NT2/D1 (cell line): Measurements from ENCODE around the gene PTPRN2.
"Not testable (repeated sequence)": the region's sequence is repeated elsewhere in the genome, so short reads cannot be mapped to it uniquely, and the experiment has no call there.

ENCODE experiments used
- DNase-seq: peaks from one replicate; pipeline ENCODE4 v3.0.0-alpha.2; 2011; ENCODE audit warnings: low read depth, low spot score
- H3K27me3 ChIP-seq: 2 replicates; pipeline ENCODE4 v1.6.0; 2011; ENCODE audit warnings: mild to moderate bottlenecking; ENCODE audit not compliant: insufficient read length, insufficient read depth
- H3K36me3 ChIP-seq: 2 replicates; pipeline ENCODE4 v1.6.1; 2011; ENCODE audit warnings: mild to moderate bottlenecking, low read length, mixed read lengths; ENCODE audit not compliant: insufficient read depth, insufficient read length
- H3K4me1 ChIP-seq: 2 replicates; pipeline ENCODE4 v1.5.1; 2011; ENCODE audit not compliant: insufficient read depth, insufficient read length
- H3K4me3 ChIP-seq: 2 replicates; pipeline ENCODE4 v1.5.1; 2011; ENCODE audit warnings: low read depth; ENCODE audit not compliant: insufficient read length
- H3K9ac ChIP-seq: 2 replicates; pipeline ENCODE4 v1.6.0; 2011; ENCODE audit warnings: low read depth; ENCODE audit not compliant: insufficient read length
- H3K9me3 ChIP-seq: 2 replicates; pipeline ENCODE4 v1.5.1; 2011; ENCODE audit warnings: mild to moderate bottlenecking, low read length; ENCODE audit not compliant: insufficient read depth
- SUZ12 ChIP-seq: IDR thresholded peaks from 2 replicates; pipeline ENCODE4 v1.6.1; 2011; ENCODE audit not compliant: insufficient read length, insufficient read depth; ENCODE audit errors: extremely low read depth
- YY1 ChIP-seq: IDR thresholded peaks from 2 replicates; pipeline ENCODE4 v1.6.1; 2011; ENCODE audit not compliant: insufficient read length, insufficient read depth
- ZNF274 ChIP-seq: IDR thresholded peaks from 2 replicates; pipeline ENCODE4 v1.6.1; 2011; ENCODE audit warnings: mild to moderate bottlenecking, low read depth, low read length

PTPRN2 gene

DNA sequence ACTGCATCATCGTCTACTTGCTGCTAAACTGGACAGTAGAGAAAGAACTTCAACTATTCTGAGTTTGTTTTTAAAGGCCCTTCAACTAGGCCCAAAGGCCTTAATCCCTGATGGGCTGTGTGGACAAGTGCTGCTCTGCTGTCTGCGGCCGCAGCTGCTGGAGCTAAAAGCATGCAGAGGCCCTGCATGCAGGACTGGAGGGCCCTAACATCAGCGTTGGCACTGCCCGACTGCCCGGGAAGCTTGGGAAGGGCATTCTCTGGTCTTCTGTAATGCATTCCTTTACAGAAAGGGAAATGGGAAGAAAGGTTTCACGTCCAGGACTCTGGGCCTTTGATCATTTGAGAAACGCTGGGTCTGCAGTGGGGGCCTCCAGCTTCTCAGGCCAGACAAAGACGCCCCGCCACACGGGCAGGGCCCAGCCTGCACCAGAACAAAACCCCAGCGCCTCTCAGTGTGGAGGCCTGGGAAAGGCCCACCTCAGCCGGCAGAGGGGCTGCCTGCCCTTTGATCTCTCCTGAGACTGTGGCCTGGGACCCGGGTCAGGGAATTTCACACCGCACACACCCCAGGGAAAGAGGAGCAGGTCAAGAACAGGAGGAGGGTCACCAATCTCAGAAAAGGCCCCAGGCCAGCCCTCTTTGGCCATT is 1021.5 kb downstream of the PTPRN2 start:
- peaks cover 3% of the 10 kb centered on the region for H3K4me1 ChIP-seq
- no peak overlapping the region for H3K9ac ChIP-seq
- H3K4me3 ChIP-seq, result no peak overlapping the region
- no peak for DNase-seq
- H3K36me3 ChIP-seq, result no peaks in the 10 kb centered on the region
- H3K9me3 ChIP-seq, result no peaks in the 10 kb centered on the region
- TF ChIP-seq YY1 (no peak), ZNF274 (no peak), SUZ12 (no peak)
- no peaks in the 10 kb centered on the region for H3K27me3 ChIP-seq

DNA sequence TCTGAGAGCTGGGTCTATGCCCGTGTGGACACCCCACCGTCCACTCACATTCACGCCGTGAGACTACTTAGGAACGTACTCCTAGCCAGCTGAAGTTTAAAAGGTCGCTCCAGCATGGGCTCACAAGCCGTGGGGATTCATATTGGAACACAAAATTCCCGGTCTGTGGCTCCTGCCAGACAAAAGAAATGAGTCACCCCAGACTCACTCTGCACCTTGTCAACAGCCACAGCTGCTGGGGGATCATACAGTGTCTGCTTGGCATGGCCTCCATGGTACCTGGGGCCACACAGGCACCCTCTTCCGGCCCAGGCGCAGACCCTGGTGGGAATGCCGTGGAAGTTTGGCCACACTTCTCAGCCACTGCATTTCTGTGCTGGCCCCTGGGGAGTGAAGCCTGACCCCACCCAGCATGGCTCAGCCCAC is 1022.4 kb downstream of the PTPRN2 start:
- DNase-seq, result no peak
- Histone ChIP-seq H3K9me3 (no peaks in the 10 kb centered on the region), H3K9ac (no peak overlapping the region), H3K4me3 (no peak overlapping the region), H3K4me1 (peaks cover 3% of the 10 kb centered on the region), H3K36me3 (no peaks in the 10 kb centered on the region), H3K27me3 (no peaks in the 10 kb centered on the region)
- TF ChIP-seq ZNF274 (no peak), YY1 (no peak), SUZ12 (no peak)

DNA sequence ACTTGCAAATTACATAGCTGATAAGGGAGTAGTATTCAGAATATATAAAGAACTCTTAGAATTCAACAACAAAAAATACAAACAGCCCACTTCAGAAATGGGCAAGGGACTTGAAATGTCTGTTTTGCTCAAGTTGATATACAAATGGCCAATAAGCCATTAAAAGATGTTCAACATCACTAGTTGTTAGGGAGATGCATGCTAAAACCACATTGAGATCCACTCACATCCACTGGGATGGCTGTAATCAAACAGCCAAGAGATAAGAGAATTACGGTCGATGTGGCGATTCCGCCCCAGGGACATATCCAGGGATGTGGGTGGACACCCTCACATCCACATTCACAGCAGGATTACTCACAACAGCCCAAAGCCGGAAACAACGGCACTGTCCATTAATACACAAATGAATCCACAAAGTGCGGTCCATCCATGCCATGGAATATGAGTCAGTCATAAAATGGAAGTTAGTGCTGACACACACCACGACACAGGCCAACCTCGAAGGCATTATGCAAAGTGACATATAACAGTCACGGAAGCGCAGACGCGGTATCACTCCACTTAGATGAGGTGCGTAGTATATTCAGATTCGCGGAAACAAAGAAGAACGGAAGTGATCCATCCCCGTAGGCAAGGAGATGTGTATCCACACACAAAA is 1023.0 kb downstream of the PTPRN2 start:
- H3K9ac ChIP-seq, result no peak overlapping the region
- H3K4me3 ChIP-seq, result no peak overlapping the region
- no peak for TF ChIP-seq YY1
- no peak for TF ChIP-seq SUZ12
- TF ChIP-seq ZNF274, result no peak

DNA sequence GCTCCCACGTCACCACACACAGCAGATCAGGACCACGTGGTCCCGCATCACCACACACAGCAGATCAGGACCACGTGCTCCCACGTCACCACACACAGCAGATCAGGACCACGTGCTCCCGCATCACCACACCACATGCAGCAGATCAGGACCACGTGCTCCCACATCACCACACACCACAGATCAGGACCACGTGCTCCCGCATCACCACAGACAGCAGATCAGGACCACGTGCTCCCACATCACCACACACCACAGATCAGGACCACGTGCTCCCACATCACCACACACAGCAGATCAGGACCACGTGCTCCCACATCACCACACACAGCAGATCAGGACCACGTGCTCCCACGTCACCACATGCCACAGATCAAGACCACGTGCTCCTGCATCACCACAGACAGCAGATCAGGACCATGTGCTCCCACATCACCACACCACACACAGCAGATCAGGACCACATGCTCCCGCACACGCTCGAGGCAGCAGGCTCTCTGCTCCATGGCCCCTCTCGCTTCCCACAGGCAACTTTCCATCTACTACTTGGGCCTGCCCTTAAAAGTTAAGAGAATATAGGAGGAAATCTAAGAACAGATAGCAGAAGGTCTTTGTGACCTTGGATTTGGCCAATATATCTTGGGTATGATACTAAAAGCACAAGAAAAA is 1024.0 kb downstream of the PTPRN2 start:
- not testable (repeated sequence) for H3K36me3 ChIP-seq, DNase-seq, H3K9ac ChIP-seq, H3K9me3 ChIP-seq, H3K27me3 ChIP-seq, H3K4me1 ChIP-seq, H3K4me3 ChIP-seq

More for the DNA sequence above, 1023.0 kb downstream of the PTPRN2 start:
- H3K9me3 ChIP-seq, result no peaks in the 10 kb centered on the region
- no peaks in the 10 kb centered on the region for H3K27me3 ChIP-seq
- no peaks in the 10 kb centered on the region for H3K36me3 ChIP-seq
- peaks cover 3% of the 10 kb centered on the region for H3K4me1 ChIP-seq
- DNase-seq, result no peak

DNA sequence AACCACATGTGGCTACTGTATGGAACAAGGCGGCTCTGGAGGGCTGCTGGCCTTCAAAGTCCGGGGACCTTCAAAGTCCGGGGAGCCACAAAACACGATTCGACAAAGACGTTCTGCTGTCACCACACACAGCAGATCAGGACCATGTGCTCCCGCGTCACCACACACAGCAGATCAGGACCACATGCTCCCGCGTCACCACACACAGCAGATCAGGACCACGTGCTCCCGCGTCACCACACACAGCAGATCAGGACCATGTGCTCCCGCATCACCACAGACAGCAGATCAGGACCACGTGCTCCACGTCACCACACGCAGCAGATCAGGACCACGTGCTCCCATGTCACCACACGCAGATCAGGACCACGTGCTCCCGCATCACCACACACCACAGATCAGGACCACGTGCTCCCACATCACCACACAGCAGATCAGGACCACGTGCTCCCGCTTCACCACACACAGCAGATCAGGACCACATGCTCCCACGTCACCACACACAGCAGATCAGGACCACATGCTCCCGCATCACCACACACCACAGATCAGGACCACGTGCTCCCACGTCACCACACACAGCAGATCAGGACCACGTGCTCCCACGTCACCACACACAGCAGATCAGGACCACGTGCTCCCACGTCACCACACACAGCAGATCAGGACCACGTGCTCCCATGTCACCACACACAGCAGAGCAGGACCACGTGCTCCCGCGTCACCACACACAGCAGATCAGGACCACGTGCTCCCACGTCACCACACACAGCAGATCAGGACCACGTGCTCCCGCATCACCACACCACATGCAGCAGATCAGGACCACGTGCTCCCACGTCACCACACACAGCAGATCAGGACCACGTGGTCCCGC is 1024.9 kb downstream of the PTPRN2 start:
- H3K4me3 ChIP-seq, H3K27me3 ChIP-seq, H3K9me3 ChIP-seq, H3K36me3 ChIP-seq, DNase-seq, H3K9ac ChIP-seq, H3K4me1 ChIP-seq: not testable (repeated sequence)

DNA sequence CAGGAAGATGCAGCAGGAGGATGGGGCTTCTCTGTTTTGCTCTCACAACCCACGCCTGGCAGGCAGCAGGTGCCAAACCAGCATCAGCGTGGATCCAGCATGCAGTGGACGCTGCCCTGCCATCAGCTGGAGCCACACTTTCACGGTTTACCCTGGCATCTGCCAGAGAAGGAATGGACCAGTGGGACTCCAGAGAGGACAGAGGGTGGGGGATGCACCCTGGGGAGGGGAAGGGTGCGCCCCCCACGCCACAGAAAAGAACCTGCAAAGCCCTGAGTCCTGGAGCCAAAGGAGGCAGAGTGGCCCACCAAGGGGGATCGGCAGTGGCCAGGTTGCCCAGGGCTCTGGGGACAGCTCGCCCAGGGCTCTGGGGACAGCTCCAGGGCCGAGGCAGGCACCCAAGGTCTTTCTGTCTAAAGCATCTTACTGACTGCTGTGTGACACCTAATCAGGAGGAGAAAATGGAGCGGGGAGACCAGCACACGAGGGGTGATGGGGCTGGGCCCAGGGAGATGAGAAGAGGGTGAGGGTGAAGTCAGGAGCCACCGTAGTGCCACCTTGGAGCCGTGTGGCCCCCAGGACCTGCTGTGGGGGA is 1025.7 kb downstream of the PTPRN2 start:
- no peak for TF ChIP-seq SUZ12
- TF ChIP-seq ZNF274, result no peak
- no peak for TF ChIP-seq YY1
- Histone ChIP-seq H3K36me3 (no peaks in the 10 kb centered on the region), H3K27me3 (no peaks in the 10 kb centered on the region), H3K4me1 (no peaks in the 10 kb centered on the region), H3K9me3 (no peaks in the 10 kb centered on the region), H3K9ac (no peak overlapping the region), H3K4me3 (no peak overlapping the region)
- DNase-seq, result no peak

DNA sequence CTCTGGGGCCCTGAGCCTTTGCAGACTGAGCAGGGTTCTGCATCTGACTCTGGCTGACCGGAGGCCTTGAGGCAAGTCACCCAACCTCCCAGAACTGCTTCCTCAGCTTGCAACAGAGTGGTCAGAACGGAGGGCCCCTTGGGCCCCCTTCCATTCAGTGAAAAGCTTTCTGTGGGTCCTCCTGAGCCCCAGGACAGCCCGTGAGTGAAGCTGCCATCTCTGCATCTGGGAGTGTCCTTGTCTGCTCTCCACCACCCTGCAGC is 1026.2 kb downstream of the PTPRN2 start:
- Histone ChIP-seq H3K27me3 (no peaks in the 10 kb centered on the region), H3K4me1 (no peaks in the 10 kb centered on the region), H3K9me3 (no peaks in the 10 kb centered on the region), H3K9ac (no peak overlapping the region), H3K4me3 (no peak overlapping the region), H3K36me3 (no peaks in the 10 kb centered on the region)
- no peak for DNase-seq
- TF ChIP-seq SUZ12 (no peak), YY1 (no peak), ZNF274 (no peak)
